EH (cell line): ENCODE measurements around the gene SYNE3.

Experiments
- DNase-seq: peaks from one replicate; pipeline ENCODE4 v3.0.0-alpha.2; 2015; ENCODE audit warnings: low read depth

Gene SYNE3

GRCh38 chr14:95505030-95505589, 11.3 kb downstream of the SYNE3 start:
- no peak for DNase-seq

- DNase-seq = peak; percentile 67
Measured at GRCh38 chr14:95504135-95505029, 12.1 kb downstream of the SYNE3 start.

- no peak for DNase-seq
Measured at GRCh38 chr14:95503365-95504134, 12.9 kb downstream of the SYNE3 start.

- DNase-seq = no peak
Measured at GRCh38 chr14:95502381-95502950, 14.0 kb downstream of the SYNE3 start.

GRCh38 chr14:95500772-95501401, 15.6 kb downstream of the SYNE3 start:
- DNase-seq = peak; percentile 88

GRCh38 chr14:95500201-95500681, 16.2 kb downstream of the SYNE3 start:
- DNase-seq = no peak

- no peak for DNase-seq
Measured at GRCh38 chr14:95499354-95499750, 17.1 kb downstream of the SYNE3 start.

- DNase-seq = peak; percentile 63
Measured at GRCh38 chr14:95498622-95499353, 17.7 kb downstream of the SYNE3 start.

- DNase-seq = no peak
Measured at GRCh38 chr14:95497561-95498011, 18.9 kb downstream of the SYNE3 start.

GRCh38 chr14:95496690-95497259, 19.7 kb downstream of the SYNE3 start:
- peak; percentile 61 for DNase-seq

GRCh38 chr14:95496111-95496681, 20.3 kb downstream of the SYNE3 start:
- peak; percentile 79 for DNase-seq

GRCh38 chr14:95495538-95496025, 20.9 kb downstream of the SYNE3 start:
- no peak for DNase-seq

GRCh38 chr14:95495076-95495475, 21.4 kb downstream of the SYNE3 start:
- DNase-seq = no peak

- DNase-seq = no peak
Measured at GRCh38 chr14:95494456-95494855, 22.0 kb downstream of the SYNE3 start.

GRCh38 chr14:95493976-95494375, 22.5 kb downstream of the SYNE3 start:
- no peak for DNase-seq

- DNase-seq = no peak
Measured at GRCh38 chr14:95493503-95493902, 22.9 kb downstream of the SYNE3 start.

GRCh38 chr14:95491936-95492608, 24.4 kb downstream of the SYNE3 start:
- DNase-seq = no peak

- no peak for DNase-seq
Measured at GRCh38 chr14:95490727-95491451, 25.6 kb downstream of the SYNE3 start.

GRCh38 chr14:95490138-95490509, 26.3 kb downstream of the SYNE3 start:
- no peak for DNase-seq
